NCI-H187 treated with DMSO at 0.1 percent for 48 hours (cell line): ENCODE results near the gene ENDOV.
A peak's percentile ranks its signal among the peaks of the same experiment; 100 is the strongest.

ENCODE experiments used
- DNase-seq: peaks from one replicate; lab custom pipeline; 2025; lab: John Stamatoyannopoulos, UW

The ENDOV gene

DNA sequence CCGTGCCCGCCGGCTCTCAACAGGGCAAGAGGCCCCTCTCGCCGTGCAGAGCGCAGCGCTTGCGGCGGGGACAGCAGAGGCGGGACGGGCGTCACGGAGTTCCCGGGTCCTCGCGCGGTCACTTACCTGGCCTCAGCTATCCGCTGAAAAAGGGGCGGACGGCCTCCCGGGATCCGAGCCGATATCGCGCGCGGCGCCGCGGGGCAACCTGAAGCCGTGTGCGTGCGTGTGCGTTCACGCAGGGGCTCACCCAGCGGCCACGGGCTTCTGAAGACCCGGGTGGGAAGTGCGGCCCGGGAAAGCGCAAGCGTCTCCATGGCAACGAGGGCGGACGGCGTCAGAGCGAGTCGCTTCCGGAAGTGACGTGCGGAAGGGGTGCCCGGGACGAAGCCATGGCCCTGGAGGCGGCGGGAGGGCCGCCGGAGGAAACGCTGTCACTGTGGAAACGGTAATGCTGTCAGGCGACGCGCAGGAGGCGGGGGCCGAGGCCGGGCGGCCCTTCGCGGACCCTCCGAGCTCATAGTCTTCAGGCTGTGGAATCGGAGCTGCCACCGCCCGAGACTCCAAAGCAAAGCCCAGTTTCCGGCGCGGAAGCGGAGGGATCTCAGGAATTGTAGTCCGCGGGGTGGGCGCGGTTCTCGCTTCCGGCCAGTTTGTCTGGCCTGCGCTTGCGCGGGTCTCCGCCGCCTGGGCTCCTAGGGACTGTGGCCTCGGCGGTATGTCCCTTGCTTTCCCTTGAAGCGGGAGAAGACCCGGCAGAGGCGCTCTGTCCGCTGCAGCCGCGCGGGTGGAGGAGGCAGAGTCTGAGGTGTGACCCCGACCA, at the start of gene ENDOV:
ENDOV (plus strand) TSS at position 365 of the 823 bp plus-strand sequence; CDS start at position 393, 28 bp downstream.
- peak; percentile 30 for DNase-seq

- DNase-seq, result no peak
Measured at GRCh38 chr17:80365983-80366382, 49.0 kb upstream of the ENDOV start.

GRCh38 chr17:80367503-80367902, 47.5 kb upstream of the ENDOV start:
- DNase-seq, result no peak

DNA sequence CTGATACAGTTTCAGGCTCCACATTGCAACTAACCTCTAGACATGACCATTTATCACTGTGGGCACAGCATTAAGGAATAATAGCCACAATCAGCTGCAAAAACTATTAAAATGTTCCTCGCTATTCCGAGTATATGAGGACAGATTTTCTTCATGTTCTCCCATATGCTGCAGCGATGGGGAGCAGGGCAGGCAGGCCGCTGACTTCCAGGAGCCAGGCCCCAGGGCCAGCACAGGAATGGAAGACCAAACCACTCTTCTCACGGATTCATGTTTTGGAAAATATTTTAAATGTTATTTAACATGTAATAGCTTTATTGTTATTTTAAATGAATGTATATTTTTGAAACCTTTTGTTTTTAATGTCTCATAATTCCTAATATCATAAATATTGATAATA, 43.8 kb upstream of the ENDOV start:
- no peak for DNase-seq

DNA sequence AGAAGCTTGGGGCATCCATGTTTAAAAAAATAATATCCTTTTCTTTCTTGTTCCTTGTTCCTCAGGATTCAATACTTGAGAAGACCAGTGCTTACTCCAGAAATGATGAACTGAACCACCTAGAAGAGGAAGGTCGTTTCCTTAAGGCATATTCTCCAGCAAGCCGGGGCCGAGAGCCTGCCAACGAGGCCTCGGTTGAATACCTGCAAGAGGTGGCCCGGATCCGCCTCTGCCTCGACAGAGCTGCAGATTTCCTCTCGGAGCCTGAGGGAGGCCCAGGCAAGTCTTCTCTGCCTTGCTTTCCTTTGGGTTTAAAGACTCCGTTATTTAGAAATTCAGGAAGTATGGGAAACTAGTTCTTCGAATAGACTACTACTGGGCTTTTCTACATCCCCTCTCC, 42.5 kb upstream of the ENDOV start:
- no peak for DNase-seq

GRCh38 chr17:80372922-80373570, 41.9 kb upstream of the ENDOV start:
- no peak for DNase-seq

DNA sequence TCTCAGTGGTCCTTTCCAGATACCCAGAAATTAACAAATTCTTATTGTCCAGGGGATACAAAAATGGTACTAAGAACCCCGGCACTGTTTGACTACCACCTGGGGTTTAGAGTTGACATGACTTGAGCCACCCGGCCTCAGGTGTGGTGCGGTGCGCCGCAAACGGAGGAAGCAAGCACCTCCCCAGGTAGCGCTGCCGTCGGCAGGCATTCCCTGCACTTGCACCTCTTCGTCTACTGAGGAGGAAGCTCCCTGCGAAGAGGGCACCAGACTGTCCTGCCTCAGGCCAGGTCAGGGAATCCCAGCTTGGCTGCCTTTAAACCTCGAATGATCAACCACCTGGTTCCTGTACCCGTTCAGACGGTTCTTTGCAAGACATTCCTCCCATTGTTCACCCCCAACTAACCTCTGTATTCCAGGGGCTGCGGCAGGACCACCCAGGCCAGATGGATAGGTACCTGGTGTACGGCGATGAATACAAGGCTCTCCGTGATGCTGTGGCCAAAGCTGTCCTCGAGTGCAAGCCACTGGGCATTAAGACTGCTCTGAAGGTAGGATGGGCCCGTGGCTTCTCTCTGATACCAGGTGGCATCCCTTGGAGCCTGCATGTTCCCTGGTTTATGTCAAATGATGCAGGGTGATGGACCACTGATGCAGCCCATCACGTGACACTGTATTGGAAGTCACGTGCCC, 40.8 kb upstream of the ENDOV start:
- DNase-seq, result no peak

DNA sequence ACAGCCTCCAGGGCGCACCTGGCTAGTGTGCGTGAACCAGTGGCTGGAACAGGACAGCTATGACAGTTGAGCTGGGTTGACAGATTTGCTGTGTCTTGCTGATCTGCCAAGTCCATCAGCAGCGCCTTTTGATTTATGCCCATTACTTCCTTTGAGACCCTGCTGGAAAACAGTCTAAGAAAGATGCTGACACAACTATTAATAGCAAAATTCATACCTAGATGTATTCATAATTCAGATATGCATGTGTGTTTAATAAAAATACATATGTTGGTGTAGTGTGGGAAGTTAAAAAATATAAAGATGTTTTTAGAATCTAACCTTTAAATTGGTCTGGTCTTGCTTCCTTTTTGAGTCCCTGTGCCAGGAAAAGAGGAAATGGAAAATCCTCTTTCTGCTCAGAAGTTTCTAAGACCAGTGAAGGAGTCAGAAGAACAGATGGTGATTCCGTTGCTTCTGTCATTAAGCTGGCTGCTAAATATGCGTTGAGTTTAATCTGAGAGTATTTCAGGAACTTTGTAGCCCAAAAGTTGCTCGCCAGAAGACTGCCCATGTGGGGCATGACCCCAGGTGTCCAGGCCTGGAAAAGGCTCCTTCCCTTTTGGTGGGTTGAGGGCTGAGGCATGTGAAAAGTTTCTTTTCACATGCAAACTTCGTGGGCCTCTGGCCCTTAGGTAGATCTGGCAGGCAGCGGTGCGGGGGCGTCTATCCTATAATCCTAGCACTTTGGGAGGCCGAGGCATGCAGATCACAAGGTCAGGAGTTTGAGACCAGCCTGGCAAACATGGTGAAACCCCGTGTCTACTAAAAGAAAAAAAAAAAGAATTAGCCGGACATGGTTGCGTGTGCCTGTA, 40.0 kb upstream of the ENDOV start:
- DNase-seq, result no peak

DNA sequence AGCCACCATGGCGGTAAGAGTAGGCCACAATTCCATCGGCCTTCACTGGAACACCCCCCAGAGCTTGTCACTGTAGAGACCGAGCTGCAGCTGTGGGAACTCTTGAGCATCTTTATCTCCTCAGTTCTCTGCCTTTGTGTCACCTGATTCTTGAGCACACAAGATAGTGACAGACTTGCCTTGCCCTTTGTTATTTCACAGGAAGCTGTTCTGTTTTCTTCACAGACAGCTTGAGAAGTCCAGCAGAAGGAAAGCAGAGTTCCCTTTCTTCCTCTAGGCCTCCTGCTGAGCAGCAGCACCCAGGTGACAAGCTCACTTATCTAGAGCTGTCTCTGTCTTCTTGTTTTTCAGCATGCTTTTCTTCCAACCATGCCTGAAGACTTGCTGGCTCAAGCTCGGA, 38.4 kb upstream of the ENDOV start:
- DNase-seq, result no peak

DNA sequence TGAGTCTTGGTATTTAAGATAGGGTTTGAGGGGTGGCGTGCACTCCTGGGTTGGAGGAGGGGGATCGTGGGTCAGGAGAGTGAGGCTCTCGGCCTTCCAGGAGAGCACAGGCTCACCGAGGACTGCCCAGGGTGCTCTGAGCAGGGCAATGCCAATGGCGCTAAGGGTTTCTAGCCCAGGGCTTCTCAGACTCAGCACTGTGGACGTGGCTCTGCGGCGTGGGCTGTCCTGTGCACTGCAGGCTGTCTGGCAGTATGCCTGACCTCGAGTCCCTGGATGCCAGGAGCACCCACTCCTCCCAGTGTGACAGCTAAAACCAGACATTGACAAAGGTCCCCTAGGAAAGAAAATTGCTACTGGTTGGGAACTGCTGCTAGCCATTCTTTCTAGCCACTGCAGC, 37.2 kb upstream of the ENDOV start:
- no peak for DNase-seq

GRCh38 chr17:80379348-80379747, 35.6 kb upstream of the ENDOV start:
- no peak for DNase-seq

- DNase-seq, result no peak
Measured at GRCh38 chr17:80380068-80380467, 34.9 kb upstream of the ENDOV start.

DNA sequence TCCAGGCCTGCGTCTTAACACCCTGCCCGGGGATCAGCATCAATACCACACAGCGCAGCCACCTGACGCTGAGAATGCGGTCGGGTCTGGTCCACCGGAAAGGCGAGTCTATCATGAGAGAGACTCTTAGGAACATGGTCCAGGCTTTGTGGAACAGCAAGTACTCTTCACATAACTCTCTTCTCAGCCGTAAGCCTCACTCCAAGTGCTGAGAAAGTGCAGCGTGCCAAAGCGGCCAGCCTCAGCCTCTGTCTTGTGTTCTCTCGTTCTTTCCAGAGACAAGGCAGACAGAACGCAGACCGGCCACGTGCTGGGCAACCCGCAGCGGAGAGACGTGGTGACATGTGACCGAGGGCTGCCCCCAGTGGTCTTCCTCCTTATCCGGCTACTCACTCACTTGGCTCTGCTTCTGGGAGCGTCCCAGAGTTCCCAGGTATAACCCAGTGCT, 34.4 kb upstream of the ENDOV start:
- DNase-seq, result no peak

DNA sequence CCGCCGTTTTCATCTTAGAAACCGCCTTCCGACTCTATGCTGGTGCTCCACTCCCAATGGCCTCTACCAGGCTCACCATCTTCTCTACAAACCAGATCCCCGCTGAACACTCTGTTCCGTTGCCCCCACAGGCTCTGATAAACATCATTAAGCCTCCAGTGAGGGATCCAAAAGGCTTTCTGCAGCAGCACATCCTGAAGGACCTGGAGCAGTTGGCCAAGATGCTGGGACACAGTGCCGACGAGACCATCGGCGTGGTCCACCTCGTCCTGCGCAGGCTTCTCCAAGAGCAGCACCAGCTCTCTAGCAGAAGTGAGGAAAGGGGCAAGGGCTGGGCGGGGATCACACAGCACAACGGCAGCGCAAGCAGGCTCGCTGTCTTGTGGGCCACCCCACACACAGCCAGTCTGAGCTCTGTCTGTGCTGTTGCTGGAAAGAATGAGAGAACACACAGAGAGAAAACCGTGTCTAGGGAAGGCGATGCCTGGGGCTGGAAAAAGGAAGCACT, 33.5 kb upstream of the ENDOV start:
- no peak for DNase-seq

- no peak for DNase-seq
Measured at GRCh38 chr17:80382446-80382845, 32.5 kb upstream of the ENDOV start.

- no peak for DNase-seq
Measured at GRCh38 chr17:80382956-80383355, 32.0 kb upstream of the ENDOV start.

DNA sequence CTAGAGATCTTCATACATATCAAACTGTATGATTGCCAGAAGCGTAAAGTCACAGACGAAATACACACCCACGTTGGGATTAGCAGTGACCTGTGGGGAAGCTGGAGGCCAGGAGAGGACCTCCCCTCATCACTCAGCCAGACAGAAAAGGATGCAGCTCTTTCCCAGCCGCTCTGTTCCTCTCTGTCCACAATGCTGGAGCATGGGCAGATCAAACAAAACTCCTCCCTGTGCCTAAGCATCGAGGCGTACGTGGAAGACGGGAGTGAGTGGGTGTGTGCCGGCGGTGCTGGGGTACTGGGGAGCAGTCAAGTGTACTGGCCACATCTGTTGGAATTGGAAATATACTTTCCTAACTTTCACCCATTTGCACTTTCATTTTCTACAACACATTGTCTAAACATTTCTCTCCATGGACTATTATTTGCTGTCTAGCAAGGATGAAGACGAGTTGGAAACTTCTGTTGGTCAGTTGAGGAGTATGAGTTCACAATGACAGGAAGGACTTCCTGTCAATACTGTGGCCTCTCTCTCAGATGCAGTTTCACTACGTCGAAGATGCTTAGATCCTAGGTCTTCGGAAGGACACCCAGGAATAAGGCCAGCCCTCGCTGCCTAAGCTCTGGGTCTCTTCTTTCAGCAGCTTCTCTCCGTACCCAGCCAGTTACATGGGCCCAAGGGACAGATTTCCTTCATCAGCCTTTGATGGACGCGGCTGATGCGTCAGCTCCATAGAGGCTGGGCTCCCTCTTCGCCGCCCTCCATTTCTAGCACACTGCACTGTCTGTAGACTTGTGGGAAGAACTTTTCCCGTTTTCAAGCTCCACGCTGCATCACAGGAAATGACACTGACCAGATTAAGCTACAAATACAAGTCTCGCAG, 30.6 kb upstream of the ENDOV start:
- no peak for DNase-seq

DNA sequence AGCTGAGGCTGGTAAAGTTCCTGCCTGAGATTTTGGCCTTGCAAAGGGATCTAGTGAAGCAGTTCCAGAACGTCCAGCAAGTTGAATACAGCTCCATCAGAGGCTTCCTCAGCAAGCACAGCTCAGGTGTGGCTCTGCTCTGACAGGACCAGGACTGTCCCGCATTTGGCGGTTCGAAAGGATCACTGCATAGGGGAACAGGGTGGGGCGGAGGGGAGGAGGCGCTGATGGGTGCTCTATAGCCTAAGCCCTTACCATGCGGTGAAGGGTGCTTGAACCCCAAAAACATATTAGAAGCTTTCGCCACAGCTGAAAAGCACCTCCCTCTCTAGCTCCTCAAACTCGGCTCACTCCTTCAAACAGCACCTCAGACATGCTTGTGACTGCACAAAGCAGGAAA, 29.9 kb upstream of the ENDOV start:
- no peak for DNase-seq

GRCh38 chr17:80386341-80386740, 28.6 kb upstream of the ENDOV start:
- DNase-seq, result no peak

GRCh38 chr17:80387071-80387470, 27.9 kb upstream of the ENDOV start:
- DNase-seq, result no peak

DNA sequence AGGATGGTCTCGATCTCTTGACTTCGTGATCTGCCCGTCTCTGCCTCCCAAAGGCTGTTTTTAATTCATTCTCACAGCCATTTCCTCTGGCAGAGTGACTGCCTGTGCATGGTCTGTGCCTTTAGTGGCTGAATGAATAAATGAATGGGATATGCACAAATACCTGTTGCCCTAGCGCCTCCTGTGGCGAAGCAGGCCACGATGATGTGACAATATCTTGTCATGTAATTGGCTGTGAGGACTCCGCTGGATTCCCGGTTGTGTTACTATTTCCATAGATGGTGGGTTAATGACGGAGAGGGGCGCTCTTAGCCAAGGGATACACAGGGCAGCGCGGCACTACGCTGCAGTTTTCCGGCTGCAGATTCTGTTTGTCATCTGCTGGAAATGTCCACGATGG, 26.8 kb upstream of the ENDOV start:
- DNase-seq, result no peak
